Liver (tissue), 9 donors: ENCODE measurements around the gene PPP3CA. TPM values are rescaled to one million over a fixed set of nuclear protein-coding genes. Genes with fewer than 3 reads are reported as not detected.

Source experiments
- DNase-seq: peaks from one replicate; pipeline ENCODE4 v3.0.0-alpha.2; 2017; ENCODE audit warnings: low spot score
- H3K27ac ChIP-seq, 2 donors: one replicate each; pipeline ENCODE4 v1.7.0; 2013; ENCODE audit warnings: inconsistent platforms in 2 of 2, low read length in 2 of 2, control low read depth in 1 of 2, low read depth in 1 of 2, mild to moderate bottlenecking in 1 of 2
- H3K27me3 ChIP-seq, 4 donors: one replicate each; pipeline versions ENCODE4 v1.6.1 to v1.7.0; 2013; ENCODE audit warnings: low read length in 3 of 4, inconsistent platforms in 1 of 4, mild to moderate bottlenecking in 1 of 4, moderate library complexity in 1 of 4; ENCODE audit not compliant: control insufficient read depth in 4 of 4, insufficient read depth in 4 of 4
- H3K36me3 ChIP-seq, 4 donors: one replicate each; pipeline versions ENCODE4 v1.6.1 to v1.7.0; 2013; ENCODE audit warnings: low read length in 3 of 4, mild to moderate bottlenecking in 3 of 4, low read depth in 1 of 4, moderate library complexity in 1 of 4; ENCODE audit not compliant: control insufficient read depth in 4 of 4, insufficient read depth in 3 of 4
- H3K4me1 ChIP-seq, 4 donors: one replicate each; pipeline versions ENCODE4 v1.6.1 to v1.7.0; 2013; ENCODE audit warnings: low read length in 3 of 4, mild to moderate bottlenecking in 3 of 4, moderate library complexity in 1 of 4; ENCODE audit not compliant: control insufficient read depth in 4 of 4, insufficient read depth in 4 of 4
- H3K4me3 ChIP-seq, 3 donors: one replicate each; pipeline versions ENCODE4 v1.6.1 to v1.7.0; 2013; ENCODE audit warnings: low read length in 3 of 3, control low read depth in 1 of 3, low read depth in 1 of 3, mild to moderate bottlenecking in 1 of 3
- H3K9ac ChIP-seq, 2 donors: one replicate each; pipeline ENCODE4 v1.7.0; 2013; ENCODE audit warnings: low read length in 2 of 2, mild to moderate bottlenecking in 2 of 2, moderate library complexity in 2 of 2, control low read depth in 1 of 2, low read depth in 1 of 2
- H3K9me3 ChIP-seq, 4 donors: one replicate each; pipeline versions ENCODE4 v1.6.1 to v1.7.0; 2013; ENCODE audit warnings: low read length in 3 of 4; ENCODE audit not compliant: control insufficient read depth in 4 of 4
- ATF3 ChIP-seq: IDR thresholded peaks from 2 replicates; pipeline ENCODE4 v1.6.1; 2016; ENCODE audit warnings: antibody characterized with exemption
- CTCF ChIP-seq: fragments of 150-350 bp; IDR thresholded peaks from 2 replicates; pipeline ENCODE4 v1.5.1; 2017; ENCODE audit warnings: improper control_type of control experiment, low read depth, low read length; ENCODE audit not compliant: missing input control
- EGR1 ChIP-seq, 2 donors: IDR thresholded peaks; 2 replicates each; pipeline ENCODE4 v1.6.1; 2016 to 2018; ENCODE audit warnings: antibody characterized with exemption in 2 of 2, low read depth in 2 of 2
- FOXA1 ChIP-seq: IDR thresholded peaks from 2 replicates; pipeline ENCODE4 v1.6.1; 2016; ENCODE audit warnings: antibody characterized with exemption
- GABPA ChIP-seq, 2 donors: IDR thresholded peaks in 1 of 2; conservative IDR thresholded peaks in 1 of 2; 2 replicates each; pipeline ENCODE4 v1.6.1; 2016; ENCODE audit warnings: antibody characterized with exemption in 2 of 2, mild to moderate bottlenecking in 1 of 2, moderate library complexity in 1 of 2
- HNF4A ChIP-seq, 2 donors: conservative IDR thresholded peaks; 2 replicates each; pipeline ENCODE4 v1.6.1; 2016; ENCODE audit warnings: antibody characterized with exemption in 2 of 2, mild to moderate bottlenecking in 2 of 2
- JUND ChIP-seq, 2 donors: IDR thresholded peaks; 2 replicates each; pipeline ENCODE4 v1.6.1; 2016; ENCODE audit warnings: antibody characterized with exemption in 2 of 2
- MAX ChIP-seq: IDR thresholded peaks from 2 replicates; pipeline ENCODE4 v1.6.1; 2016; ENCODE audit warnings: antibody characterized with exemption
- NR2F2 ChIP-seq: IDR thresholded peaks from 2 replicates; pipeline ENCODE4 v1.6.1; 2016; ENCODE audit warnings: antibody characterized with exemption
- RAD21 ChIP-seq, 2 donors: IDR thresholded peaks; 2 replicates each; pipeline ENCODE4 v1.6.1; 2016; ENCODE audit warnings: antibody characterized with exemption in 2 of 2, mild to moderate bottlenecking in 2 of 2
- REST ChIP-seq: IDR thresholded peaks from 2 replicates; pipeline ENCODE4 v1.6.1; 2016; ENCODE audit warnings: antibody characterized with exemption, mild to moderate bottlenecking
- SP1 ChIP-seq: IDR thresholded peaks from 2 replicates; pipeline ENCODE4 v1.6.1; 2018; ENCODE audit warnings: antibody characterized with exemption, mild to moderate bottlenecking
- TAF1 ChIP-seq: conservative IDR thresholded peaks from 2 replicates; pipeline ENCODE4 v1.6.1; 2016; ENCODE audit warnings: antibody characterized with exemption, mild to moderate bottlenecking
- YY1 ChIP-seq: IDR thresholded peaks from 2 replicates; pipeline ENCODE4 v1.6.1; 2016; ENCODE audit warnings: antibody characterized with exemption, mild to moderate bottlenecking
- WGBS: extraction: QIAGEN DNeasy Blood & Tissue Kit; methylation state at CpG from one replicate; pipeline ENCODE4 v1.1.7; 2013; 5-methylcytosine and 5-hydroxymethylcytosine counted together
- polyA plus RNA-seq, 2 donors: library from polyadenylated mRNA; stranded (reverse) in 1 of 2; unstranded in 1 of 2; fragments of 200-250 nt in 1 of 2; fragments of >200 nt in 1 of 2; fragmentation: Nextera tagmentation in 1 of 2; extraction: Ambion mirVana in 1 of 2; gene quantifications; one replicate each; pipeline versions ENCODE4 v1.2.1 to v1.2.3, GENCODE V29; 2013 to 2015
- total RNA-seq, 2 donors: library from RNA; depleted of rRNA; stranded (reverse); fragments of >200 nt; gene quantifications; one replicate each; pipeline ENCODE4 v1.2.3, GENCODE V29; 2014
- TF ChIP-seq, protein P1 (sequence below): IDR thresholded peaks from 2 replicates; pipeline ENCODE4 v1.6.1; 2016; ENCODE audit warnings: antibody characterized with exemption
- donor health status: healthy.
- donor health status: healthy.
- donor health status: healthy.
- donor health status: healthy.
- donor health status: healthy.

Gene PPP3CA
- total and polyA plus RNA-seq, 4 donors: 3.6 to 18.2 (median 14.2) TPM

- Histone ChIP-seq H3K4me3 (no peak overlapping the region), H3K9ac (no peak overlapping the region), H3K4me1 (peaks cover 0 to 3% (median under 1%) of the 10 kb centered on the region in 4 donors), H3K36me3 (no peaks in the 10 kb centered on the region), H3K27me3 (no peaks in the 10 kb centered on the region), H3K27ac (no peak overlapping the region), H3K9me3 (no peaks in the 10 kb centered on the region)
- no peak for DNase-seq
- TF ChIP-seq JUND (IDR thresholded peaks at IDR 0.05) (no peak), EGR1 (IDR thresholded peaks at IDR 0.05; ENCODE audit: low read depth in 2 of 2) (no peak), FOXA1 (no peak), ATF3 (no peak), TAF1 (no peak), CTCF (no peak), YY1 (no peak), GABPA (IDR thresholded peaks at IDR 0.05 in 1 of 2, conservative IDR thresholded peaks at IDR 0.05 in 1 of 2) (no peak), RAD21 (IDR thresholded peaks at IDR 0.05) (no peak), MAX (no peak), HNF4A (conservative IDR thresholded peaks at IDR 0.05) (no peak), NR2F2 (no peak), SP1 (no peak), REST (no peak)
- TF ChIP-seq, protein P1, sequence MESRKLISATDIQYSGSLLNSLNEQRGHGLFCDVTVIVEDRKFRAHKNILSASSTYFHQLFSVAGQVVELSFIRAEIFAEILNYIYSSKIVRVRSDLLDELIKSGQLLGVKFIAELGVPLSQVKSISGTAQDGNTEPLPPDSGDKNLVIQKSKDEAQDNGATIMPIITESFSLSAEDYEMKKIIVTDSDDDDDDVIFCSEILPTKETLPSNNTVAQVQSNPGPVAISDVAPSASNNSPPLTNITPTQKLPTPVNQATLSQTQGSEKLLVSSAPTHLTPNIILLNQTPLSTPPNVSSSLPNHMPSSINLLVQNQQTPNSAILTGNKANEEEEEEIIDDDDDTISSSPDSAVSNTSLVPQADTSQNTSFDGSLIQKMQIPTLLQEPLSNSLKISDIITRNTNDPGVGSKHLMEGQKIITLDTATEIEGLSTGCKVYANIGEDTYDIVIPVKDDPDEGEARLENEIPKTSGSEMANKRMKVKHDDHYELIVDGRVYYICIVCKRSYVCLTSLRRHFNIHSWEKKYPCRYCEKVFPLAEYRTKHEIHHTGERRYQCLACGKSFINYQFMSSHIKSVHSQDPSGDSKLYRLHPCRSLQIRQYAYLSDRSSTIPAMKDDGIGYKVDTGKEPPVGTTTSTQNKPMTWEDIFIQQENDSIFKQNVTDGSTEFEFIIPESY: no peak
- 29% methylated on average over 1 of the region's 1 CpG for WGBS
Measured at GRCh38 chr4:101284546-101284945, 62.8 kb downstream of the PPP3CA start.

DNA sequence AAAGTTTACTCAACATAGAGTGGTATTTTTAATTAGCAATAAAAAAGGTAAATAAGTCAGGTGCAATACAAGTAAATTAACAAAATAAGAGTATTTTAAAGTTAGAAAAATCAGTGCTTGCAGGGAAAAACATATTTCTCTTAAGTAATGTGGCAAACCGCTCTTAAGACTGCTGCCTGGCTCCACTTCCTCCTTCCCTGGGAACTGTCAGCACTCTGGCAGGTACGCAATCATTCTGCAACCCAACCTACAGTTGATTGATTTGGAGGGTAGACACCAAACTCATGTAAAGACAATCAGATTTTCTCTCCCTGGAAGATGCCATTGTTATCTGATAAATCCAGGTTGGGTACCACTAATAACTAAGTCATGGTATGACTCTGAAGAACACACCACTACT is 63.9 kb downstream of the PPP3CA start:
- Histone ChIP-seq H3K27me3 (no peaks in the 10 kb centered on the region), H3K9me3 (no peaks in the 10 kb centered on the region), H3K4me1 (peaks cover 0 to 3% (median under 1%) of the 10 kb centered on the region in 4 donors), H3K9ac (no peak overlapping the region), H3K36me3 (no peaks in the 10 kb centered on the region), H3K27ac (no peak overlapping the region), H3K4me3 (no peak overlapping the region)
- WGBS: 85% methylated on average over 2 of the region's 2 CpGs
- DNase-seq: no peak
- TF ChIP-seq, protein P1: no peak
- TF ChIP-seq CTCF: no peak
- TF ChIP-seq REST: no peak
- TF ChIP-seq GABPA (IDR thresholded peaks at IDR 0.05 in 1 of 2, conservative IDR thresholded peaks at IDR 0.05 in 1 of 2): no peak
